ENCODE data around the gene GDPGP1.

GRCh38 chr15:90286678-90287077 is 52.7 kb downstream of the GDPGP1 start:
- no peak for TF ChIP-seq EZH2 (IDR thresholded peaks at IDR 0.05)
- TF ChIP-seq POLR2AphosphoS5 (IDR thresholded peaks at IDR 0.05; ENCODE audit: borderline replicate concordance, low read depth, low read length): no peak
- TF ChIP-seq FOXP2 (optimal IDR thresholded peaks at IDR 0.05; ENCODE audit: control extremely low read depth, extremely low read length, insufficient read depth): no peak
